Tibial nerve (tissue), 4 donors: ENCODE results near the gene LCLAT1.

Experiments used
- CTCF ChIP-seq, 5 experiments: fragments of 200-600 bp in 3 of 5; fragments of 450-650 bp in 2 of 5; sonication (generic) in 3 of 5; IDR thresholded peaks; one replicate each; pipeline ENCODE4 v1.5.1; 2016 to 2019; ENCODE audit warnings: antibody characterized with exemption in 5 of 5, mild to moderate bottlenecking in 3 of 5, moderate library complexity in 2 of 5
- EP300 ChIP-seq, 2 donors: sonication (generic); formaldehyde crosslinking; IDR thresholded peaks; one replicate each; pipeline ENCODE4 v1.6.1; 2017; ENCODE audit warnings: antibody characterized with exemption in 2 of 2, mild to moderate bottlenecking in 1 of 2
- POLR2A ChIP-seq, 2 donors: fragments of 450-650 bp; IDR thresholded peaks; one replicate each; pipeline ENCODE4 v1.6.1; 2017; ENCODE audit warnings: antibody characterized with exemption in 2 of 2, mild to moderate bottlenecking in 2 of 2, moderate library complexity in 2 of 2

GRCh38 chr2:30645745-30646119 is 198.7 kb downstream of the LCLAT1 start:
- no peak for TF ChIP-seq CTCF (IDR thresholded peaks at IDR 0.05)
- TF ChIP-seq POLR2A (IDR thresholded peaks at IDR 0.05), result no peak
- TF ChIP-seq EP300 (IDR thresholded peaks at IDR 0.05), result no peak
